HCT116 (cell line): ENCODE data around the gene NDUFA8.

Experiments used
- CTCF ChIP-seq, 3 experiments: fragments of 200-600 bp in 1 of 3; sonication (generic) in 1 of 3; IDR thresholded peaks in 2 of 3; conservative IDR thresholded peaks in 1 of 3; 2 replicates each; pipeline ENCODE4 v1.5.1; 2012 to 2017; ENCODE audit warnings: low read depth in 2 of 3, low read length in 2 of 3, antibody characterized with exemption in 1 of 3, borderline replicate concordance in 1 of 3, control low read depth in 1 of 3, mild to moderate bottlenecking in 1 of 3, mixed read lengths in 1 of 3, mixed run types in 1 of 3, moderate library complexity in 1 of 3; ENCODE audit not compliant: insufficient read depth in 1 of 3
- EZH2 ChIP-seq: fragments of 200-600 bp; sonication (generic); IDR thresholded peaks from 2 replicates; pipeline ENCODE4 v1.6.1; 2017; ENCODE audit warnings: antibody characterized with exemption, mixed run types
- JUND ChIP-seq: IDR thresholded peaks from 2 replicates; pipeline ENCODE4 v1.6.1; 2012
- POLR2A ChIP-seq: IDR thresholded peaks from 2 replicates; pipeline ENCODE4 v1.7.0; 2011; ENCODE audit warnings: borderline replicate concordance; ENCODE audit not compliant: insufficient read depth, insufficient read length; ENCODE audit errors: extremely low read depth
- YY1 ChIP-seq: IDR thresholded peaks from 2 replicates; pipeline ENCODE4 v1.6.1; 2011; ENCODE audit warnings: low read length, low read depth, moderate library complexity, mild to moderate bottlenecking; ENCODE audit not compliant: insufficient replicate concordance; ENCODE audit errors: extremely low read depth
- ZFX ChIP-seq: fragments of 450-650 bp; IDR thresholded peaks from 2 replicates; pipeline ENCODE4 v1.6.1; 2017

- TF ChIP-seq CTCF (IDR thresholded peaks at IDR 0.05 in 2 of 3, conservative IDR thresholded peaks at IDR 0.05 in 1 of 3; ENCODE audit: borderline replicate concordance in 1 of 3, insufficient read depth in 1 of 3, low read depth in 2 of 3, low read length in 2 of 3) (no peak), JUND (no peak), POLR2A (no peak), YY1 (no peak), ZFX (no peak), EZH2 (no peak)
Measured at GRCh38 chr9:122176916-122177315, 17.3 kb upstream of the NDUFA8 start.
